WTC11 (cell line): ENCODE results near the gene LETMD1.

ENCODE experiments used
- CREB1 ChIP-seq: sonication (generic); formaldehyde crosslinking; IDR thresholded peaks from 2 replicates; pipeline ENCODE4 v1.8.0; 2023; ENCODE audit warnings: mild to moderate bottlenecking, missing genetic modification reagents
- CTCF ChIP-seq: fragments of 200-600 bp; IDR thresholded peaks from 2 replicates; pipeline ENCODE4 v1.8.0; 2022; ENCODE audit warnings: antibody characterized with exemption
- E2F4 ChIP-seq: sonication (generic); formaldehyde crosslinking; IDR thresholded peaks from 2 replicates; pipeline ENCODE4 v1.8.1; 2022; ENCODE audit warnings: low read depth, mild to moderate bottlenecking, moderate library complexity, missing genetic modification reagents, borderline replicate concordance
- E2F5 ChIP-seq: sonication (generic); formaldehyde crosslinking; IDR thresholded peaks from 2 replicates; pipeline ENCODE4 v1.8.1; 2022; ENCODE audit warnings: mild to moderate bottlenecking, moderate library complexity, missing genetic modification reagents
- ELF4 ChIP-seq: sonication (generic); formaldehyde crosslinking; IDR thresholded peaks from 2 replicates; pipeline ENCODE4 v1.8.1; 2022; ENCODE audit warnings: low read depth, mild to moderate bottlenecking, moderate library complexity, missing genetic modification reagents
- GABPB1 ChIP-seq: sonication (generic); formaldehyde crosslinking; IDR thresholded peaks from 2 replicates; pipeline ENCODE4 v1.8.1; 2023; ENCODE audit warnings: mild to moderate bottlenecking, missing genetic modification reagents
- IRF1 ChIP-seq: sonication (generic); formaldehyde crosslinking; IDR thresholded peaks from 2 replicates; pipeline ENCODE4 v1.8.0; 2023; ENCODE audit warnings: missing genetic modification reagents
- USF1 ChIP-seq: sonication (generic); formaldehyde crosslinking; IDR thresholded peaks from 2 replicates; pipeline ENCODE4 v1.8.0; 2022; ENCODE audit warnings: mild to moderate bottlenecking, missing genetic modification reagents

GRCh38 chr12:51012570-51013236 is 35.4 kb upstream of the LETMD1 start:
- TF ChIP-seq CREB1 (CRISPR knock-in tag) (no peak), E2F4 (CRISPR knock-in tag) (no peak), CTCF (no peak), E2F5 (CRISPR knock-in tag) (no peak), USF1 (CRISPR knock-in tag) (no peak), IRF1 (CRISPR knock-in tag) (no peak), GABPB1 (CRISPR knock-in tag) (no peak), ELF4 (no peak)
